SU-DHL-6 (cell line): ENCODE measurements around the gene PINLYP.
"Not testable (repeated sequence)": the region's sequence is repeated elsewhere in the genome, so short reads cannot be mapped to it uniquely, and the experiment has no call there.

Source experiments
- CTCF ChIP-seq: fragments of 200-600 bp; sonication (generic); IDR thresholded peaks from one replicate; pipeline ENCODE4 v1.5.1; 2017; ENCODE audit warnings: antibody characterized with exemption, mild to moderate bottlenecking, low read length, moderate library complexity; ENCODE audit not compliant: insufficient read depth, poor library complexity, severe bottlenecking
- EZH2phosphoT487 ChIP-seq: fragments of 200-600 bp; sonication (generic), shearing (Covaris generic); conservative IDR thresholded peaks from 2 replicates; pipeline ENCODE4 v1.6.1; 2018; ENCODE audit warnings: mild to moderate bottlenecking, antibody characterized with exemption, low read length, moderate library complexity, mixed read lengths

- TF ChIP-seq CTCF, EZH2phosphoT487: not testable (repeated sequence)
Measured at GRCh38 chr19:43547926-43548325, 27.7 kb upstream of the PINLYP start.
